ENCODE results near the gene RTN1.

DNA sequence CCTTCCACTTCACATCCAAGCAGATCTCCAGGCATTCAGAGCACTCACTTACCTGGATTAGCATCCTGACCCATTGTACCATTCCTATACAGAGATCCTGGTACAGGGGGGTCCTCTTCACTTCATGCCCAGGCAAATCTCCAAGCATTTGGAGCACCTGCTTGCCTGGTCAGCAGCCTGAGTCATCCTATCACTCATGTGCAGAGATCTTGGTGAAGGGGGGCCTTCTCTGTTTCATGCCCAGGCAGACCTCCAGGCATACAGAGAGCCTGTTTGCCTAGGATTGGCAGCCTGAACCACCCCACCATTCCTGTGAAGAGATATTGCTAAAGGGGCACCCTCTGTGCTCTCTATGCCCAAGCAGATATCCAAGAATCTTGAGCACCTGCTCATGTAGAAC lies 182.9 kb downstream of the RTN1 start:
- TF ChIP-seq, protein P1, sequence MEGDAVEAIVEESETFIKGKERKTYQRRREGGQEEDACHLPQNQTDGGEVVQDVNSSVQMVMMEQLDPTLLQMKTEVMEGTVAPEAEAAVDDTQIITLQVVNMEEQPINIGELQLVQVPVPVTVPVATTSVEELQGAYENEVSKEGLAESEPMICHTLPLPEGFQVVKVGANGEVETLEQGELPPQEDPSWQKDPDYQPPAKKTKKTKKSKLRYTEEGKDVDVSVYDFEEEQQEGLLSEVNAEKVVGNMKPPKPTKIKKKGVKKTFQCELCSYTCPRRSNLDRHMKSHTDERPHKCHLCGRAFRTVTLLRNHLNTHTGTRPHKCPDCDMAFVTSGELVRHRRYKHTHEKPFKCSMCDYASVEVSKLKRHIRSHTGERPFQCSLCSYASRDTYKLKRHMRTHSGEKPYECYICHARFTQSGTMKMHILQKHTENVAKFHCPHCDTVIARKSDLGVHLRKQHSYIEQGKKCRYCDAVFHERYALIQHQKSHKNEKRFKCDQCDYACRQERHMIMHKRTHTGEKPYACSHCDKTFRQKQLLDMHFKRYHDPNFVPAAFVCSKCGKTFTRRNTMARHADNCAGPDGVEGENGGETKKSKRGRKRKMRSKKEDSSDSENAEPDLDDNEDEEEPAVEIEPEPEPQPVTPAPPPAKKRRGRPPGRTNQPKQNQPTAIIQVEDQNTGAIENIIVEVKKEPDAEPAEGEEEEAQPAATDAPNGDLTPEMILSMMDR (IDR thresholded peaks at IDR 0.05): no peak
- TF ChIP-seq EZH2 (IDR thresholded peaks at IDR 0.05; ENCODE audit: borderline replicate concordance, insufficient read depth, low read depth, low read length, poor library complexity, severe bottlenecking): no peak
